Activated CD4-positive, alpha-beta T cell treated with anti-CD3 and anti-CD28 coated beads, Interleukin-2, amount 10 ng/mL, durations not matched to agents 24 days and 14 days (primary cell): ENCODE results near the gene MAB21L4. TPM values are rescaled to one million over a fixed set of nuclear protein-coding genes. Genes with fewer than 3 reads are reported as not detected.
"Not testable (repeated sequence)": the region's sequence is repeated elsewhere in the genome, so short reads cannot be mapped to it uniquely, and the experiment has no call there.

Experiments used
- DNase-seq: peaks from one replicate; pipeline ENCODE4 v3.0.0; 2022
- H3K27ac Mint-ChIP-seq: one replicate; pipeline ENCODE4 v1.8.0; 2022; ENCODE audit warnings: mild to moderate bottlenecking, mixed read lengths
- H3K27me3 Mint-ChIP-seq: one replicate; pipeline ENCODE4 v1.8.0; 2022; ENCODE audit warnings: mixed read lengths
- H3K36me3 Mint-ChIP-seq: one replicate; pipeline ENCODE4 v1.8.0; 2022; ENCODE audit warnings: low read depth, mild to moderate bottlenecking, mixed read lengths
- H3K4me1 Mint-ChIP-seq: one replicate; pipeline ENCODE4 v1.8.0; 2021; ENCODE audit warnings: mixed read lengths
- H3K4me3 Mint-ChIP-seq: one replicate; pipeline ENCODE4 v1.8.0; 2022; ENCODE audit warnings: mild to moderate bottlenecking, moderate library complexity, mixed read lengths
- H3K9me3 Mint-ChIP-seq: one replicate; pipeline ENCODE4 v1.8.0; 2021; ENCODE audit warnings: mixed read lengths
- intact Hi-C: fragments of 100-400 bp; cut with micrococcal nuclease; formaldehyde crosslinking; loops from one replicate; pipeline ENCODE4 v1.15.1; 2023
- total RNA-seq: library from RNA; stranded (reverse); gene quantifications from 2 replicates; pipeline ENCODE4 v1.2.3, GENCODE V29; 2022

The MAB21L4 gene
- total RNA-seq, 1 donor from 2014 or later: not detected

DNA sequence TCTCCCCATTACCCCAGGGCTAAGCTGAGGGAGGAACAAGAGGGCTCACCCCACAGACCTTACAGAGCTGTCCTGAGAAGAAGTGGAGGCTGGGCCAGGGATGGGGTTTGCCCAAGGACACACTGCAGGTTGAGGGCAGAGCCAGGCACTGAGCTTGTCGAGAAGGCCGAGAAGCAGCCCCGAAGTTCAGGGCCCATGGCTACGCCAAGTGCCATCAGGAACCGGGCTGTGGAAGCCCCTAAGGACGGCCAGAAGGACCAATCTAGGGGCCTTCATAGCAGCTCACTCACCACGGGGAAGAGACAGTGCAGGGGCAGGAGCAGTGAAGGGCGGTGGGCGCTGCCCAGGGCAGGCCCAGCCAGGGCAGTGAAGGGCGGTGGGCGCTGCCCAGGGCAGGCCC lies 45.9 kb downstream of the MAB21L4 start:
- H3K9me3 Mint-ChIP-seq: peaks cover 10% of the 10 kb centered on the region
- H3K27ac Mint-ChIP-seq: no peak overlapping the region
- H3K27me3 Mint-ChIP-seq: no peaks in the 10 kb centered on the region

DNA sequence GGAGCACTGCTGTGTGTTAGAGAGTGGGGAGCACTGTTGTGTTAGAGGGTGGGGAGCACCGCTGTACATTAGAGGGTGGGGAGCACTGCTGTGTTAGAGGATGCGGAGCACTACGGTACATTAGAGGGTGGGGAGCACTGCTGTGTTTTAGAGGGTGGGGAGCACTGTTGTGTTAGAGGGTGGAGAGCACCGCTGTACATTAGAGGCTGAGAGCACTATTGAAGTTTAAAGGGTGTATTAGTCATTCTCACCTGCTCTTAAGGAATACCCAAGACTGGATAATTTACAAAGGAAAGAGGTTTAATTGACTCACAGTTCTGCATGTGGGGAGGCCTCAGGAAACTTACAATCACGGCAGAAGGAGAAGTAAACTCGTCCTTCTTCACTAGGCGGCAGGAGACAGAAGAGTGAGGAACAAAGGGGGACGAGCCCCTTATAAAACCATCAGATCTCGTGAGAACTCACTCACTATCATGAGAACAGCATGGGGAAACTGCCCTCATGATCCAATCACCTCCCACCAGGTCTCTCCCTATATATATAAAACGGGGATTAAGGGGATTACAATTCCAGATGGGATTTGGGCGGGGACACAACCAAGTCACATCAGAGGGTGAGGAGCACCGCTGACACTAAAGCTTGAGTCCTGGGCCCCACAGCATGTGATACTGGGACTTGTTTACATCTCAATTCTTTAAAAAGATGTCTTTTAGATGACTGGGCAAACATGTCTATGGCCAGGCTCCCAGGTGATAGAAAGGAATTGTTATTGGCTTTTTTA lies 46.9 kb downstream of the MAB21L4 start:
- H3K9me3 Mint-ChIP-seq: peaks cover 6% of the 10 kb centered on the region
- H3K27ac Mint-ChIP-seq: no peak overlapping the region
- DNase-seq: no peak
- H3K36me3 Mint-ChIP-seq: no peaks in the 10 kb centered on the region
- no peak overlapping the region for H3K4me3 Mint-ChIP-seq
- H3K27me3 Mint-ChIP-seq: no peaks in the 10 kb centered on the region
- no peaks in the 10 kb centered on the region for H3K4me1 Mint-ChIP-seq
- intact Hi-C loops: no loop called here

More for the DNA sequence above, 45.9 kb downstream of the MAB21L4 start:
- no peak for DNase-seq
- no peaks in the 10 kb centered on the region for H3K36me3 Mint-ChIP-seq
- intact Hi-C loops: no loop called here
- H3K4me1 Mint-ChIP-seq: no peaks in the 10 kb centered on the region
- H3K4me3 Mint-ChIP-seq: no peak overlapping the region

DNA sequence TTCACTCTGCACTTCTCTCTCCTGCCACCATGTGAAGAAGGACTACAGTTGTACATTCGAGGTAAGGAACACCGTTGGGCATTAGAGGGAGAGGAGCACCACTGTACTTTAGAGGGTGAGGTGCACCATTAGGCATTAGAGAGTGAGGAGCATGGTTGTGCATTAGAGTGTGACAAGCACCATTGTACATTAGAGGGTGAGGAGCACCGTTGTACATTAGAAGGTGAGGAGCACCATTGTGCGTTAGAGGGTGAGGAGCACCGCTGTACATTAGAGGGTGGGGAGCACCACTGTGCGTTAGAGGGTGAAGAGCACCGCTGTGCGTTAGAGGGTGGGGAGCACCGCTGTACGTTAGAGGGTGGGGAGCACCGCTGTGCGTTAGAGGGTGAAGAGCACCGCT lies 48.1 kb downstream of the MAB21L4 start:
- no peak for DNase-seq
- intact Hi-C loops: no loop called here
- H3K27me3 Mint-ChIP-seq: peaks cover 2% of the 10 kb centered on the region
- H3K4me3 Mint-ChIP-seq: no peak overlapping the region
- no peaks in the 10 kb centered on the region for H3K4me1 Mint-ChIP-seq
- peaks cover 4% of the 10 kb centered on the region for H3K9me3 Mint-ChIP-seq
- H3K36me3 Mint-ChIP-seq: no peaks in the 10 kb centered on the region
- H3K27ac Mint-ChIP-seq: no peak overlapping the region

DNA sequence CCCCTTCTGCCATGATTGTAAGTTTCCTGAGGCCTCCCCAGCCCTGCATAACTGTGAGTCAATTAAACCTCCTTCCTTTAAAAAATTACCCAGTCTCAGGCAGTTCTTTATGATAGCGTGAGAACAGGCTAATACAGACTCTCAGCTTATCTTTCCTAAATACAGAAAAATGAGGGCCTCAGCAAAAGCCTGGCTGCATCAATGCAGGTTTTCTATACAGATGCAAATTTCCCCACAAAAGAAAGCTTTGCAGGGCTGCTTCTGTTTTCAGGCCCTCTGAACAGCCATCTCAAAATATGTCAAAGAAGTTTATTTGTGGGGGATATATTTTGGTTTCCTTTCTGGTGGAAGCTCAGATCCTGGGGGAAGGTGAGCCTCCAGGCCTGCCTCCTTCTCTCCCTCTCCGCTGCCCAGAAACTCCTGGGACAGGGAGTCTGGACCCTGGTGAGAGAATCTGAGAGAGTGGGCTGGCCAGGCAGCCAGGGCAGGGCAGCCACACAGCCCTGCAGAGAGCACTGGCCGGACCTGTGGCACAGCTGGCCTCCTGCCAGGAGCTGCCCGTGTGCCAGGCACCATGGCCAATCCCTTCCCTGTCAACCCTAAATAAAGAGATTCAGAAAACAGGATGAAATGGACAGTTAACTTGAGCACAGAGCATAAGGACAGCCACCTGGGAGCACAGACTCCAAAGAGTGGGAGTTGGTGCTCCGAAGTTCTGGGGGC lies 48.9 kb downstream of the MAB21L4 start:
- no peak for DNase-seq
- intact Hi-C loops: no loop called here
- Mint-ChIP-seq H3K27ac (no peak overlapping the region), H3K4me3 (no peak overlapping the region), H3K9me3 (peaks cover 4% of the 10 kb centered on the region), H3K27me3 (peaks cover 4% of the 10 kb centered on the region), H3K4me1 (no peaks in the 10 kb centered on the region), H3K36me3 (no peaks in the 10 kb centered on the region)

DNA sequence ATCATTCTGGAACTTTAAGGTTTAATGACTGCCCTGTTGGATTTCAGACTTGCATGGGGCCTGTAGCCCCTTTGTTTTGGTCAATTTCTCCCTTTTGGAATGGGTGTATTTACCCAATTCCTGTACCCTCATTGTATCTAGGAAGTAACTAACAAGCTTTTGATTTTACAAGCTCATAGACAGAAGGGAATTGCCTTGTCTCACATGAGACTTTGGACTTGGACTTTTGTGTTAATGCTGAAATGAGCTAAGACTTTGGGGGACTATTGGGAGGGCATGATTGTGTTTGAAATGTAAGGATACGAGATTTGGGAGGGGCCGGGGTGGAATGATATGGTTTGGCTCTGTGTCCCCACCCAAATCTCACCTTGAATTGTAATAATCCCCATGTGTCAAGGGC lies 49.6 kb downstream of the MAB21L4 start:
- H3K27ac Mint-ChIP-seq: not testable (repeated sequence)

DNA sequence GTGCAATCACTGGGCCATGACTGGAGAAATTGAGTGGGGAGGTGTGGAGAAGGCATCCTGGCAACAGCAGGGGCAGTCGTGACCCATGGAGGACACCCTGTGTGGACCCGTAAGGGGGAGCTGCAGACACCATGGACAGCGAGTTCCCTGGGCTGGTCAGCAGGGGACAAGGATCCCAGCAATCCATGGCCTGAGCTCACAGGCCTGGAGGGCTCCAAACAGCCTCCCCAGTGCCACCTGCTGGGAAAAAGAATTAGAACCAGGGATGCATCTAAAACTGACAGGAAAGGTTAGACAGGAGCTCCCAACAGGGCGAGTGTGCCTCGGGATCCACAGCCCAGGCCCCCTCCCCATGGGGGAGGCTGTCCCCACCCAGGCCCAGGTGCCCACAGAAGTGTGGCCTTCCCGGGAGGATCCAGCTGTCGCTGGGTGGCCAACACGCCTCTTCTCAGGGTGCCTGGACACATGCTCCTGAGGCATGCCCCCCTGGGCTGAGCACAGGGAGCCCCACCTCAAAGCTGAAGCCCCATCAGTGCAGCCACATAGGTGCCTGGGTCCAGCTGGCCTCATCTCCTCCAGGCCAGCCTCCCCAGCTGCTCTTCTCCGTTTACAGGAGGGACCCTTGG lies 55.4 kb downstream of the MAB21L4 start:
- H3K27me3 Mint-ChIP-seq: peaks cover 9% of the 10 kb centered on the region
- no peaks in the 10 kb centered on the region for H3K36me3 Mint-ChIP-seq
- no peak overlapping the region for H3K4me3 Mint-ChIP-seq
- H3K27ac Mint-ChIP-seq: no peak overlapping the region
- no peaks in the 10 kb centered on the region for H3K4me1 Mint-ChIP-seq
- peak; percentile 74 for DNase-seq
- peaks cover 4% of the 10 kb centered on the region for H3K9me3 Mint-ChIP-seq
- intact Hi-C loops: no loop called here

More for the DNA sequence above, 49.6 kb downstream of the MAB21L4 start:
- H3K27me3 Mint-ChIP-seq, H3K9me3 Mint-ChIP-seq, H3K4me3 Mint-ChIP-seq, H3K4me1 Mint-ChIP-seq, intact Hi-C loops, H3K36me3 Mint-ChIP-seq, DNase-seq: not testable (repeated sequence)

DNA sequence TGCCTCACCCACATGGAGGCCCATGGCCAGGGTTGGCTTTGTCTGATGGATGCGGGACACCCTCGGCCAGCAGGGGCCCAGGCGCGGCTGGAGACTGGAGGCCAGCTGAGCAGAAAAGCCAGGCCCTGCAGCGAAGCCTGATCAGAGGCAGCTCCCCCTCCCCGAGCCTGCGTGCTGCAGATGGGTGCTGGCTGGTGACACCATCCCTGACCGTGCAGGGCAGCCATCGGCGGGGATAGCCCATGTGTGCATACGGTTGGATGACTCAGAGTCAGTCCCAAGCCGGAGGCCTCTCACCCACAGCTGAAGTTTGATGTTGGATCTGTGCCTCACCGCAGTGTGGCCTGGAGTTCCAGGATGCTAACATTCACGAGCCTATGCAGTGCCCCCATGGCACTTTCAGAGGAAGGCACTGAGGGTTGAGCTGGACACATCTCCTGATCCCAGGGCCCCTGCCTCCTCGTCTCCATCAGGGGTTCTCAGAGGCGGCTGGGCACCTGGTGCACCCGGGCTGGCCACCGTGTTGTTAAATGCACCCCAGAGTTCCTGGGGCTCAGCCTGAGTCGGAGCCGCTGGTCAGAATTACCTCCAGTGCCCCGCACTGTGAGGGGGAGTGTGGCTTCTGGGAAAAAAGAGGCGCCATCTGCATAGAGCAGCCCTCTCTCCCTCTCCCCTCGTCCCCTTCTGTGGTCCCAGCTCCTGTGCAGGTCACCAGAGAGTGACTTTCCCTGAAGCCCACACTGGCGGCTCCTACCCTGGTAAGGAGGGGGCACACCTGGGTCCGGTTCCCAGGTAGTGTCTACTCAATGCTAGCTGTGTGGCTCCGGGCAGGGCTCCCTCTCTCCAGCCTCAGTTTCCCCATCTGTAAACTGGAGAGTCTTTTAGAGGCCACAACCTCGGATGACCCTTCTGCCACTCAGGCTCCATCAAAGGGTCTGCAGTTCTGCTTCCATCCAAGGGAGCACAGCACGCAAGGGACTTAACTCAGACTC lies 56.5 kb downstream of the MAB21L4 start:
- Mint-ChIP-seq H3K27me3 (peaks cover 9% of the 10 kb centered on the region), H3K27ac (no peak overlapping the region), H3K9me3 (no peaks in the 10 kb centered on the region), H3K4me3 (no peak overlapping the region), H3K36me3 (no peaks in the 10 kb centered on the region), H3K4me1 (no peaks in the 10 kb centered on the region)
- intact Hi-C loops: no loop called here
- DNase-seq: no peak

DNA sequence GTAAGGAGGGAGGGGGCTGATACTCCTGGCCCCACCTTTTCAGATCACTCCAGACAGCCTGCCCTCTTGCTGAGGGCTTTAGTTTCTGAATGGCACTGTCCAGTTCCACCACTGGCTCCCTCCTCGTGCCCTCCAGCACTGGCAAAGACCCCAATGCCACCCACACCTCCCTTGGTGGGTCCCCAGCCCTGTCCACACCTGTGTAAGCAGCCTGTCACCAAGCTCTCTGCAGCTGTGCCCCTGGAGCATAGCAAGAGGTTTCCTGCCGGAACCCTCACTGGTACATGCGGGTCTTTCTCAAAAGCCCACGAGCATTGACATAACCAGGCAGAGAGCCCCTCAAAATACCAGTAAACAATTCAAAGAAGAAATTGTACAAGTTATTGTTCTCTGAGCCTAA lies 58.3 kb downstream of the MAB21L4 start:
- H3K4me3 Mint-ChIP-seq: no peak overlapping the region
- no peak for DNase-seq
- H3K27me3 Mint-ChIP-seq: peaks cover 7% of the 10 kb centered on the region
- H3K4me1 Mint-ChIP-seq: no peaks in the 10 kb centered on the region
- intact Hi-C loops: no loop called here
- no peaks in the 10 kb centered on the region for H3K9me3 Mint-ChIP-seq
- H3K36me3 Mint-ChIP-seq: no peaks in the 10 kb centered on the region
- no peak overlapping the region for H3K27ac Mint-ChIP-seq

DNA sequence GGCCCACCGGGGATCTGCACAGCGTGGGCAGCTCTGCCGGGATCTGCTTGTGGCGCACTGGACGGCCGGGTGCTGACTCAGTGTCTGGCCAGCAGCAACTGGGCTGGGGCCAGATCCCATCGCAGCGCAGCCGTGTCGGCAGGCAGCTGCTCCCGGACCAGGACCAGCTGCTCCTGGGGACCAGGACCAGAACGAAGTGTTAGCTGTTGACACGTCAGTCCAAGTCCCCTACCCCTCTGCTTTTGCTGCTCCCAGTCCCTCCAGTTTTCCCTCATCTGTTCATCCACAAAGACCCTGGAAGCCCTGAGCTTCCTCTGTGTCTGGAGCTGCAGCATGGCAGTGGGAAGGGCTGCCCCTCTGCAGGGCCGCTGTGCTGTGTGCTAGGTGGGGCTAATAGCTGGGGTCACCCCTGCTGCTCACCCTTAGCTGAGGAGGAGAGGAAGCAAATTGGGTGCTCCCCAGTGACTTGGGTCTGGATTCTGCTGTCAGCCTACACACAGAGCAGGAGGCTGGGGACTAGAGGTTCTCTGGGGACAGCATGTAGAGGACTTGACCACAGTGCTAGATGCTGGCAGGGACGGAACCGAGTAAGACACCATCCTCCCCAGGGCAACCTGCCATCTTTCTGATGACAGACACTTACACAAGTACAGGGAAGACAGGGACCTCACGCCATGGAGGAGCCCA lies 59.0 kb downstream of the MAB21L4 start:
- H3K4me1 Mint-ChIP-seq: peaks cover under 1% of the 10 kb centered on the region
- intact Hi-C loops: no loop called here
- peaks cover 5% of the 10 kb centered on the region for H3K27me3 Mint-ChIP-seq
- H3K36me3 Mint-ChIP-seq: no peaks in the 10 kb centered on the region
- no peak overlapping the region for H3K4me3 Mint-ChIP-seq
- DNase-seq: no peak
- H3K27ac Mint-ChIP-seq: no peak overlapping the region
- H3K9me3 Mint-ChIP-seq: no peaks in the 10 kb centered on the region

Other genes starting within 250 kb of the MAB21L4 start
- gene AQP12B, start 213.3 kb downstream of the MAB21L4 start, total RNA-seq: not detected in 2 replicates
- not detected in 2 replicates for gene AQP12A, start 204.3 kb downstream of the MAB21L4 start, total RNA-seq
- 0.37 and 0.47 TPM in 2 replicates for gene KIF1A, start 75.9 kb downstream of the MAB21L4 start, total RNA-seq
- gene AGXT, start 27.3 kb downstream of the MAB21L4 start, total RNA-seq: not detected in 2 replicates
- gene CROCC2, start 10.2 kb upstream of the MAB21L4 start, total RNA-seq: not detected in 2 replicates
- gene SNED1, start 102.5 kb upstream of the MAB21L4 start, total RNA-seq: 1.3 and 1.9 TPM in 2 replicates
- 39.3 and 43.9 TPM in 2 replicates for gene MTERF4, start 206.1 kb upstream of the MAB21L4 start, total RNA-seq